OCI-LY7 (cell line): Measurements from ENCODE around the gene FKBP15. TPM values are rescaled to one million over a fixed set of nuclear protein-coding genes. Genes with fewer than 3 reads are reported as not detected.
A peak's percentile ranks its signal among the peaks of the same experiment; 100 is the strongest.

Experiments used
- Bru-seq: library from RNA; stranded (reverse); fragments of 400-500 nt; gene quantifications from one replicate; lab custom pipeline; 2021; lab: Mats Ljungman, UMichigan
- BruChase-seq, 2 experiments: library from RNA; stranded (reverse); fragments of 400-500 nt; gene quantifications; one replicate each; lab custom pipeline; 2021; lab: Mats Ljungman, UMichigan
- BruUV-seq: library from RNA; stranded (reverse); fragments of 400-500 nt; replicated peaks from 2 replicates; lab custom pipeline; 2021; lab: Mats Ljungman, UMichigan
- CTCF ChIA-PET: fragments of 300-600 bp; sonication (Branson Sonifier 250); formaldehyde crosslinking; loops from one replicate; lab custom pipeline; 2022; ENCODE audit warnings: antibody characterized with exemption; ENCODE audit not compliant: unreplicated experiment; lab: Charles Lee
- POLR2A ChIA-PET: fragments of 300-600 bp; sonication (Branson Sonifier 250); formaldehyde crosslinking; loops from one replicate; lab custom pipeline; 2022; ENCODE audit warnings: antibody characterized with exemption; lab: Charles Lee
- DNase-seq: peaks from one replicate; pipeline ENCODE4 v3.0.0-alpha.2; 2015; ENCODE audit warnings: low spot score
- H2AFZ ChIP-seq: fragments of 200-600 bp; sonication (generic), shearing (Covaris generic); 2 replicates; pipeline ENCODE4 v1.6.1; 2014; ENCODE audit warnings: mild to moderate bottlenecking, antibody characterized with exemption, low read length, moderate library complexity
- H3K27ac ChIP-seq: fragments of 200-600 bp; sonication (generic); 2 replicates; pipeline ENCODE4 v1.5.1; 2014; ENCODE audit warnings: mixed run types, low read depth, mild to moderate bottlenecking, moderate library complexity, low read length, inconsistent platforms; ENCODE audit not compliant: poor library complexity, severe bottlenecking
- H3K36me3 ChIP-seq: fragments of 200-600 bp; sonication (generic); 2 replicates; pipeline ENCODE4 v1.6.1; 2014; ENCODE audit warnings: mild to moderate bottlenecking, antibody characterized with exemption, low read length, moderate library complexity, mixed read lengths; ENCODE audit not compliant: insufficient read depth
- H3K4me1 ChIP-seq: fragments of 200-600 bp; sonication (generic); 2 replicates; pipeline ENCODE4 v1.5.1; 2014; ENCODE audit warnings: mild to moderate bottlenecking, low read length; ENCODE audit not compliant: insufficient read depth, poor library complexity, severe bottlenecking
- H3K4me2 ChIP-seq: fragments of 200-600 bp; sonication (generic); 2 replicates; pipeline ENCODE4 v1.6.1; 2014; ENCODE audit warnings: mild to moderate bottlenecking, low read length
- H3K4me3 ChIP-seq: fragments of 200-600 bp; sonication (generic); 2 replicates; pipeline ENCODE4 v1.5.1; 2014; ENCODE audit warnings: mild to moderate bottlenecking, low read depth, low read length; ENCODE audit not compliant: poor library complexity, severe bottlenecking
- H3K79me2 ChIP-seq: fragments of 200-600 bp; sonication (generic); 2 replicates; pipeline ENCODE4 v1.6.1; 2016; ENCODE audit warnings: low read depth, mild to moderate bottlenecking, low read length, moderate library complexity, mixed read lengths; ENCODE audit not compliant: insufficient read depth
- H3K9me2 ChIP-seq: fragments of 200-600 bp; sonication (generic); 2 replicates; pipeline ENCODE4 v1.6.1; 2016; ENCODE audit warnings: mild to moderate bottlenecking, low read length, mixed read lengths; ENCODE audit not compliant: insufficient read depth
- H3K9me3 ChIP-seq: fragments of 200-600 bp; sonication (generic); 2 replicates; pipeline ENCODE4 v1.6.1; 2014; ENCODE audit warnings: mild to moderate bottlenecking, mixed run types, low read length, mixed read lengths
- H4K20me1 ChIP-seq: fragments of 200-600 bp; sonication (generic); 2 replicates; pipeline ENCODE4 v1.6.1; 2014; ENCODE audit warnings: mild to moderate bottlenecking, antibody characterized with exemption, low read length, moderate library complexity, mixed read lengths; ENCODE audit not compliant: insufficient read depth
- CTCF ChIP-seq: fragments of 200-600 bp; sonication (generic); conservative IDR thresholded peaks from 2 replicates; pipeline ENCODE4 v1.5.1; 2014; ENCODE audit warnings: mild to moderate bottlenecking, antibody characterized with exemption, low read length, moderate library complexity, mixed read lengths
- EZH2phosphoT487 ChIP-seq: fragments of 200-600 bp; sonication (generic); IDR thresholded peaks from 2 replicates; pipeline ENCODE4 v1.6.1; 2018; ENCODE audit warnings: low read depth, borderline replicate concordance, mild to moderate bottlenecking, mixed run types, antibody characterized with exemption, low read length, moderate library complexity, mixed read lengths
- intact Hi-C: fragments of 100-400 bp; cut with micrococcal nuclease; formaldehyde crosslinking; loops from one replicate; pipeline ENCODE4 v1.10.0; 2022; ENCODE audit not compliant: unreplicated experiment
- long read RNA-seq: library from polyadenylated mRNA; stranded (forward); transcript quantifications from one replicate; pipeline ENCODE4 v2.0.0, GENCODE V29; 2022
- total RNA-seq, 2 experiments: library from RNA; depleted of rRNA in 1 of 2; stranded (reverse); fragments of >200 nt in 1 of 2; shearing (Covaris generic) in 1 of 2; gene quantifications; 2 replicates each; pipeline ENCODE4 v1.2.3, GENCODE V29; 2014 to 2022

FKBP15 gene
- total RNA-seq (2014; rRNA removed; shearing (Covaris generic)) (25.5 and 39.9 TPM in 2 replicates), total RNA-seq (2022) (47.3 and 58.0 TPM in 2 replicates), Bru-seq, nascent RNA (percentile 91 among the genes with signal in this experiment), BruChase-seq, experiment 1, labeled RNA remaining after a 6-hour chase (percentile 75 among the genes with signal in this experiment), BruChase-seq, experiment 2, labeled RNA remaining after a 2-hour chase (percentile 82 among the genes with signal in this experiment)
- long read RNA-seq, full-length matches to known transcripts: 12 of 39 reads
- long read RNA-seq, partial matches to known transcripts: 10 of 39 reads
- long read RNA-seq, other reads (novel, unspliced or antisense): 17 of 39 reads

- H4K20me1 ChIP-seq: peaks cover 19% of the 10 kb centered on the region; the same call in 1 of the 2 replicates
- H3K9me3 ChIP-seq: no peaks in the 10 kb centered on the region
- intact Hi-C loops: loop anchor here (1.0 to 2.0 kb wide), 3 partner anchors 54 to 358 kb away; partner anchors contain the start of genes C9orf43, CDC26, POLE3 and PRPF4
- H3K36me3 ChIP-seq: peaks cover 22% of the 10 kb centered on the region
- peak within 1 kb of the TSS; percentile 100 for H3K4me2 ChIP-seq
- no TSS peak for BruUV-seq
- H3K4me1 ChIP-seq: peaks cover 40% of the 10 kb centered on the region
- CTCF ChIA-PET: interaction anchor here (0.6 to 1.7 kb wide), 9 partner anchors 10 to 1341 kb away, joined by 3 to 5 read pairs (median 4); no protein-coding TSS in a partner anchor
- no peak for TF ChIP-seq EZH2phosphoT487
- no peak for TF ChIP-seq CTCF
- peak within 1 kb of the TSS; percentile 92 for H3K4me3 ChIP-seq
- peak within 1 kb of the TSS; percentile 93 for H2AFZ ChIP-seq
- peak within 1 kb of the TSS; percentile 89 for H3K27ac ChIP-seq
- DNase-seq: peak; percentile 98
- peaks cover 59% of the 10 kb centered on the region for H3K79me2 ChIP-seq
- POLR2A ChIA-PET: interaction anchor here (0.6 to 4.6 kb wide), 13 partner anchors 8 to 1707 kb away, joined by 3 to 31 read pairs (median 4); partner anchors contain the start of genes BSPRY, CDC26 and PRPF4
- H3K9me2 ChIP-seq: no peaks in the 10 kb centered on the region
Observed at GRCh38 chr9:113221003-113221799, at the start of gene FKBP15, which contains the start of gene SLC31A1. FKBP15 (minus strand) TSS chr9:113221277; CDS start chr9:113221243, 34 bp downstream. SLC31A1 (plus strand) TSS chr9:113221544; CDS start chr9:113256149, 34,605 bp downstream.

GRCh38 chr9:113269871-113270270 lies 48.8 kb upstream of the FKBP15 start:
- intact Hi-C loops: no loop called here
- Histone ChIP-seq H4K20me1 (peaks cover 5% of the 10 kb centered on the region; the same call in 1 of the 2 replicates), H3K9me3 (no peaks in the 10 kb centered on the region), H3K4me1 (peaks cover 7% of the 10 kb centered on the region), H3K4me3 (no peak overlapping the region), H3K4me2 (no peak overlapping the region), H3K36me3 (peaks cover 71% of the 10 kb centered on the region), H3K27ac (no peak overlapping the region), H3K79me2 (peaks cover 16% of the 10 kb centered on the region; the same call in 1 of the 2 replicates), H2AFZ (no peak overlapping the region), H3K9me2 (no peaks in the 10 kb centered on the region)
- CTCF ChIA-PET: interaction anchor here (1.1 kb wide), 1 partner anchor 140 kb away, joined by 3 read pairs; no protein-coding TSS in a partner anchor
- no peak for TF ChIP-seq EZH2phosphoT487
- TF ChIP-seq CTCF: no peak
- no TSS peak for BruUV-seq
- POLR2A ChIA-PET: interaction anchor here (1.3 kb wide), 1 partner anchor 133 kb away, joined by 3 read pairs; no protein-coding TSS in a partner anchor
- DNase-seq: no peak
